H1 (cell line): ENCODE results near the gene RLBP1. TPM values are rescaled to one million over a fixed set of nuclear protein-coding genes. Genes with fewer than 3 reads are reported as not detected.

Experiments used
- CTCF ChIA-PET: fragments of 300-600 bp; sonication (Branson Sonifier 250); formaldehyde crosslinking; loops from one replicate; lab custom pipeline; 2021; ENCODE audit not compliant: partially characterized antibody; lab: Charles Lee
- POLR2A ChIA-PET: fragments of 300-600 bp; sonication (Branson Sonifier 250); formaldehyde crosslinking; loops from one replicate; lab custom pipeline; 2021; ENCODE audit warnings: inconsistent platforms; ENCODE audit not compliant: partially characterized antibody; lab: Charles Lee
- DNase-seq, 2 experiments: peaks; one replicate each; pipeline versions ENCODE4 v3.0.0 to v3.0.0-alpha.2; 2010 to 2022; ENCODE audit warnings: low spot score in 2 of 2, low read depth in 1 of 2, mixed read lengths in 1 of 2
- FAIRE-seq: peaks from 2 replicates; lab custom pipeline; 2011; peaks lifted over from hg19 to GRCh38; lab: Jason Lieb, UNC
- H2AFZ ChIP-seq: 2 replicates; pipeline ENCODE4 v1.8.1; 2012; ENCODE audit warnings: low read length, inconsistent platforms
- H2AK5ac ChIP-seq: 2 replicates; pipeline ENCODE4 v1.6.1; 2013; ENCODE audit warnings: low read depth, low read length
- H2BK120ac ChIP-seq: replicated peaks from 2 replicates; pipeline ENCODE3; 2013; ENCODE audit warnings: low read depth, low read length, inconsistent platforms
- H2BK12ac ChIP-seq: 2 replicates; pipeline ENCODE4 v1.6.1; 2013; ENCODE audit warnings: low read depth, low read length
- H2BK15ac ChIP-seq: 2 replicates; pipeline ENCODE4 v1.6.1; 2013; ENCODE audit warnings: low read length
- H2BK20ac ChIP-seq: 2 replicates; pipeline ENCODE4 v1.6.1; 2013; ENCODE audit warnings: low read length
- H2BK5ac ChIP-seq: 2 replicates; pipeline ENCODE4 v1.6.1; 2013; ENCODE audit warnings: low read depth, low read length
- H3K14ac ChIP-seq: 2 replicates; pipeline ENCODE4 v1.6.1; 2013; ENCODE audit warnings: inconsistent platforms; ENCODE audit not compliant: insufficient read length
- H3K18ac ChIP-seq: 2 replicates; pipeline ENCODE4 v1.6.1; 2013; ENCODE audit warnings: low read length; ENCODE audit errors: extremely low read depth
- H3K23ac ChIP-seq: 2 replicates; pipeline ENCODE4 v1.6.1; 2013; ENCODE audit warnings: inconsistent platforms; ENCODE audit not compliant: insufficient read length
- H3K23me2 ChIP-seq: 2 replicates; pipeline ENCODE4 v1.6.1; 2013; ENCODE audit warnings: low read depth, low read length
- H3K27ac ChIP-seq: 2 replicates; pipeline ENCODE4 v1.6.1; 2011; ENCODE audit warnings: low read depth, low read length, inconsistent platforms
- H3K27me3 ChIP-seq, 4 experiments: replicated peaks in 1 of 4; 1 replicate in 1 of 4; 2 replicates in 3 of 4; pipeline versions ENCODE4 v1.6.1 to v1.8.1; 2011 to 2013; ENCODE audit warnings: low read length in 3 of 4, mild to moderate bottlenecking in 3 of 4, inconsistent platforms in 2 of 4, mixed read lengths in 2 of 4, moderate library complexity in 1 of 4; ENCODE audit not compliant: control insufficient read depth in 3 of 4, insufficient read depth in 3 of 4; ENCODE audit errors: extremely low read depth in 1 of 4
- H3K36me3 ChIP-seq, 4 experiments: 2 replicates each; pipeline versions ENCODE4 v1.6.1 to v1.8.1; 2011 to 2013; ENCODE audit warnings: mild to moderate bottlenecking in 4 of 4, low read length in 3 of 4, moderate library complexity in 2 of 4, control low read depth in 1 of 4, inconsistent platforms in 1 of 4; ENCODE audit not compliant: insufficient read depth in 4 of 4, control insufficient read depth in 2 of 4
- H3K4ac ChIP-seq: replicated peaks from 2 replicates; pipeline ENCODE3; 2013; ENCODE audit warnings: low read length, low read depth, mixed read lengths, inconsistent platforms; ENCODE audit not compliant: insufficient read length
- H3K4me1 ChIP-seq, 4 experiments: replicated peaks in 1 of 4; 1 replicate in 1 of 4; 2 replicates in 3 of 4; pipeline versions ENCODE4 v1.6.1 to v1.8.1; 2011 to 2013; ENCODE audit warnings: low read length in 3 of 4, inconsistent platforms in 2 of 4, mixed read lengths in 1 of 4; ENCODE audit not compliant: insufficient read depth in 4 of 4, control insufficient read depth in 3 of 4
- H3K4me2 ChIP-seq, 2 experiments: 2 replicates each; pipeline versions ENCODE4 v1.6.1 to v1.8.1; 2011 to 2013; ENCODE audit warnings: low read depth in 2 of 2, low read length in 2 of 2, control low read depth in 1 of 2, inconsistent platforms in 1 of 2, mild to moderate bottlenecking in 1 of 2; ENCODE audit not compliant: insufficient read depth in 1 of 2
- H3K4me3 ChIP-seq, 4 experiments: fragments of 200-600, 300-600 bp in 1 of 4; sonication (generic), shearing (Covaris generic), sonication (Bioruptor Twin) in 1 of 4; 2 replicates each; pipeline versions ENCODE4 v1.5.1 to v1.8.1; 2011 to 2016; ENCODE audit warnings: low read length in 4 of 4, low read depth in 3 of 4, control low read depth in 2 of 4, inconsistent platforms in 2 of 4, mild to moderate bottlenecking in 2 of 4, mixed read lengths in 1 of 4, moderate library complexity in 1 of 4; ENCODE audit not compliant: insufficient read depth in 2 of 4; ENCODE audit errors: extremely low read depth in 1 of 4
- H3K56ac ChIP-seq: replicated peaks from 2 replicates; pipeline ENCODE3; 2013; ENCODE audit warnings: low read depth, mild to moderate bottlenecking, mixed read lengths, low read length, inconsistent platforms; ENCODE audit not compliant: insufficient read length
- H3K79me1 ChIP-seq: 2 replicates; pipeline ENCODE4 v1.6.1; 2013; ENCODE audit warnings: low read depth, low read length, control low read depth
- H3K79me2 ChIP-seq, 2 experiments: 2 replicates each; pipeline versions ENCODE4 v1.6.1 to v1.8.1; 2012 to 2013; ENCODE audit warnings: low read length in 2 of 2, mild to moderate bottlenecking in 2 of 2, inconsistent platforms in 1 of 2; ENCODE audit not compliant: insufficient read depth in 2 of 2, control insufficient read depth in 1 of 2
- H3K9ac ChIP-seq, 4 experiments: replicated peaks in 1 of 4; 1 replicate in 1 of 4; 2 replicates in 3 of 4; pipeline versions ENCODE4 v1.6.1 to v1.8.1; 2011 to 2013; ENCODE audit warnings: low read depth in 3 of 4, low read length in 3 of 4, control low read depth in 2 of 4, mild to moderate bottlenecking in 2 of 4, moderate library complexity in 2 of 4, inconsistent platforms in 1 of 4; ENCODE audit errors: extremely low read depth in 1 of 4
- H3K9me3 ChIP-seq, 2 experiments: 2 replicates each; pipeline versions ENCODE4 v1.6.1 to v1.8.1; 2012 to 2013; ENCODE audit warnings: mild to moderate bottlenecking in 2 of 2, moderate library complexity in 2 of 2, control low read depth in 1 of 2, inconsistent platforms in 1 of 2, low read depth in 1 of 2, low read length in 1 of 2, mixed read lengths in 1 of 2; ENCODE audit not compliant: insufficient read depth in 2 of 2
- H4K20me1 ChIP-seq, 2 experiments: replicated peaks in 1 of 2; 2 replicates each; pipeline versions ENCODE3 to v1.8.1; 2011 to 2013; ENCODE audit warnings: inconsistent platforms in 2 of 2, low read length in 2 of 2, mild to moderate bottlenecking in 1 of 2; ENCODE audit not compliant: insufficient read depth in 2 of 2, control insufficient read depth in 1 of 2
- H4K5ac ChIP-seq: 2 replicates; pipeline ENCODE4 v1.6.1; 2013; ENCODE audit warnings: low read length, low read depth, mixed read lengths, inconsistent platforms; ENCODE audit not compliant: insufficient read length
- H4K8ac ChIP-seq: 2 replicates; pipeline ENCODE4 v1.8.0; 2013; ENCODE audit warnings: mild to moderate bottlenecking, moderate library complexity, low read length, inconsistent platforms; ENCODE audit not compliant: insufficient read depth; ENCODE audit errors: extremely low read depth
- H4K91ac ChIP-seq: replicated peaks from 2 replicates; pipeline ENCODE3; 2013; ENCODE audit warnings: low read length, mixed read lengths, inconsistent platforms; ENCODE audit not compliant: insufficient read length
- BRCA1 ChIP-seq: IDR thresholded peaks from 2 replicates; pipeline ENCODE4 v1.6.1; 2012; ENCODE audit warnings: low read depth, low read length, improper control_type of control experiment
- E2F6 ChIP-seq: IDR thresholded peaks from 2 replicates; pipeline ENCODE4 v1.6.1; 2012; ENCODE audit warnings: inconsistent platforms
- EGR1 ChIP-seq: IDR thresholded peaks from 2 replicates; pipeline ENCODE4 v1.6.1; 2011; ENCODE audit warnings: low read depth, low read length, borderline replicate concordance
- KDM1A ChIP-seq: fragments of 200-600, 300-600 bp; sonication (generic); IDR thresholded peaks from 2 replicates; pipeline ENCODE4 v1.7.1; 2016; ENCODE audit warnings: mild to moderate bottlenecking, low read length, borderline replicate concordance
- KDM5A ChIP-seq: fragments of 200-600 bp; IDR thresholded peaks from 2 replicates; pipeline ENCODE4 v1.7.1; 2012; ENCODE audit warnings: mild to moderate bottlenecking, low read length, inconsistent platforms, mixed read lengths
- PHF8 ChIP-seq: fragments of 200-600 bp; sonication (generic); conservative IDR thresholded peaks from 2 replicates; pipeline ENCODE4 v1.7.1; 2012; ENCODE audit warnings: low read depth, mild to moderate bottlenecking, inconsistent platforms, low read length, moderate library complexity
- SIRT6 ChIP-seq: IDR thresholded peaks from one replicate; pipeline ENCODE4 v1.7.1; 2012; ENCODE audit warnings: low read length, inconsistent platforms
- SP1 ChIP-seq: IDR thresholded peaks from 2 replicates; pipeline ENCODE4 v1.6.1; 2011; ENCODE audit warnings: low read depth, low read length
- SUZ12 ChIP-seq: fragments of 200-600 bp; sonication (generic); IDR thresholded peaks from 2 replicates; pipeline ENCODE4 v1.6.1; 2012; ENCODE audit warnings: mild to moderate bottlenecking, inconsistent platforms, low read length, moderate library complexity, mixed read lengths
- TAF1 ChIP-seq: IDR thresholded peaks from 2 replicates; pipeline ENCODE4 v1.6.1; 2011; ENCODE audit warnings: mild to moderate bottlenecking, low read depth, low read length
- TCF12 ChIP-seq: IDR thresholded peaks from 2 replicates; pipeline ENCODE4 v1.6.1; 2011; ENCODE audit warnings: low read depth, mild to moderate bottlenecking, low read length
- WGBS, 2 experiments: shearing (Covaris generic) in 1 of 2; methylation state at CpG; one replicate each; pipeline versions ENCODE4 v1.1.6 to v1.1.7; 2013 to 2015; ENCODE audit warnings: low lambda C conversion rate in 2 of 2, mixed read lengths in 2 of 2, inconsistent platforms in 1 of 2, low coverage in 1 of 2, missing lambda C conversion rate in 1 of 2; ENCODE audit not compliant: insufficient replicate concordance in 2 of 2, insufficient coverage in 1 of 2, insufficient read length in 1 of 2; ENCODE audit errors: extremely low coverage in 1 of 2, missing lambda C conversion rate in 1 of 2; 5-methylcytosine and 5-hydroxymethylcytosine counted together
- polyA plus RNA-seq, 7 experiments: library from polyadenylated mRNA; depleted of rRNA in 3 of 7; stranded (reverse) in 5 of 7; unstranded in 2 of 7; fragments of >200 nt in 5 of 7; fragments of 200-250 nt in 2 of 7; gene quantifications; 1 replicate in 5 of 7; 2 replicates in 1 of 7; 4 replicates in 1 of 7; pipeline versions ENCODE4 v1.2.1 to v1.2.3, GENCODE V29; 2011 to 2013; ENCODE audit warnings: missing spikeins in 2 of 7, mixed read lengths in 2 of 7
- total RNA-seq: library from RNA; stranded (reverse); fragmentation: NEBNext Ultra II Directional; extraction: Animal tissue kit (Norgen Biotek cat#: 25700); gene quantifications from 2 replicates; pipeline ENCODE4 v1.2.1, GENCODE V29; 2021
- TF ChIP-seq, protein P1 (sequence below), 3 experiments: IDR thresholded peaks; 1 replicate in 2 of 3; 2 replicates in 1 of 3; pipeline versions ENCODE4 v1.5.1 to v1.6.1; 2011; ENCODE audit warnings: low read length in 3 of 3, mild to moderate bottlenecking in 3 of 3, inconsistent platforms in 2 of 3, low read depth in 1 of 3, moderate library complexity in 1 of 3; ENCODE audit not compliant: insufficient read depth in 1 of 3; ENCODE audit errors: control extremely low read depth in 1 of 3

The RLBP1 gene
- total and polyA plus RNA-seq, 2 of the 8 experiments (the other 6 are each of a cell fraction or from before 2014, with no cell fraction given), result 0.05 TPM; not detected in 1

DNA sequence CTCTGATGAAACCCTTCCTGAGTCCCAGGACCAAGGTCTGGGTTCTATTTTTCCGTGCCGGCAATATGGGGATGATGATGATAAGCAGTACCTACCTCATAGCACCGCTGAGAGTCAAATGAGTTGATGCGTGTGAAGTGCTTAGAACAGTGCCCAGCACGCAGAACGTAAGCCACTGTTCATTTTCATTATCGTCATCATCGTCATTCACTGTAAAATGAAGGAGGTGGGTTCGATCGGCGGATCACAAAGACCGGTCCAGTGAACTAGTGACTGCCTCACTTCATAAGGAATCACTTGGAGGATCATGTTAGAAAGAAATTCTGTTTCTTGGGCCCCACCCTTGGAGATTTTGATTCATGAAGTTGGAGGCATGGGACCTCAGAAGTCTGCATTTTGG, 44.3 kb downstream of the RLBP1 start:
- no peaks in the 10 kb centered on the region for H3K9me3 ChIP-seq
- DNase-seq, result no peak
- no peak overlapping the region for H2BK120ac ChIP-seq
- no peak overlapping the region for H3K4me2 ChIP-seq
- no peak overlapping the region for H3K9ac ChIP-seq
- no peak overlapping the region for H4K5ac ChIP-seq
- WGBS, 2 experiments, result 91% methylated on average over 12 of the region's 12 CpGs; no CpG with 5 or more reads in 1 of the 2 experiments
- no peak overlapping the region for H2BK12ac ChIP-seq
- no peaks in the 10 kb centered on the region; the same call in 1 of the 2 replicates for H3K23me2 ChIP-seq
- H3K18ac ChIP-seq, result no peak overlapping the region
- FAIRE-seq, result no peak
- no peak overlapping the region for H3K4ac ChIP-seq
- H3K14ac ChIP-seq, result no peak overlapping the region
- no peak overlapping the region for H2BK15ac ChIP-seq
- H4K91ac ChIP-seq, result no peak overlapping the region
- ChIA-PET POLR2A (interaction anchor here (1.2 to 1.8 kb wide), 2 partner anchors 9 to 22 kb away, joined by 4 read pairs; no protein-coding TSS in a partner anchor), CTCF (interaction anchor here (0.6 to 10.5 kb wide), 34 partner anchors 9 to 303 kb away, joined by 3 to 198 read pairs (median 6); no protein-coding TSS in a partner anchor)
- no peaks in the 10 kb centered on the region for H3K79me2 ChIP-seq
- H3K36me3 ChIP-seq, result peaks cover 0 to 3% (median 0%) of the 10 kb centered on the region in 4 experiments; a peak in 1 of 8 replicates
- no peaks in the 10 kb centered on the region for H3K27me3 ChIP-seq
- no peak overlapping the region for H2BK5ac ChIP-seq
- H3K27ac ChIP-seq, result no peak overlapping the region
- H2AFZ ChIP-seq, result no peak overlapping the region
- H2AK5ac ChIP-seq, result no peak overlapping the region
- H3K79me1 ChIP-seq, result no peaks in the 10 kb centered on the region
- no peak overlapping the region for H3K56ac ChIP-seq
- no peaks in the 10 kb centered on the region for H4K20me1 ChIP-seq
- no peak overlapping the region for H3K4me3 ChIP-seq
- H2BK20ac ChIP-seq, result no peak overlapping the region
- no peaks in the 10 kb centered on the region for H3K4me1 ChIP-seq
- no peak overlapping the region for H3K23ac ChIP-seq
- H4K8ac ChIP-seq, result no peak overlapping the region
- TF ChIP-seq KDM5A (no peak), SP1 (no peak), BRCA1 (no peak), SUZ12 (no peak), KDM1A (no peak), EGR1 (no peak), TAF1 (no peak), E2F6 (no peak), SIRT6 (no peak), TCF12 (no peak), PHF8 (no peak)
- TF ChIP-seq, protein P1, sequence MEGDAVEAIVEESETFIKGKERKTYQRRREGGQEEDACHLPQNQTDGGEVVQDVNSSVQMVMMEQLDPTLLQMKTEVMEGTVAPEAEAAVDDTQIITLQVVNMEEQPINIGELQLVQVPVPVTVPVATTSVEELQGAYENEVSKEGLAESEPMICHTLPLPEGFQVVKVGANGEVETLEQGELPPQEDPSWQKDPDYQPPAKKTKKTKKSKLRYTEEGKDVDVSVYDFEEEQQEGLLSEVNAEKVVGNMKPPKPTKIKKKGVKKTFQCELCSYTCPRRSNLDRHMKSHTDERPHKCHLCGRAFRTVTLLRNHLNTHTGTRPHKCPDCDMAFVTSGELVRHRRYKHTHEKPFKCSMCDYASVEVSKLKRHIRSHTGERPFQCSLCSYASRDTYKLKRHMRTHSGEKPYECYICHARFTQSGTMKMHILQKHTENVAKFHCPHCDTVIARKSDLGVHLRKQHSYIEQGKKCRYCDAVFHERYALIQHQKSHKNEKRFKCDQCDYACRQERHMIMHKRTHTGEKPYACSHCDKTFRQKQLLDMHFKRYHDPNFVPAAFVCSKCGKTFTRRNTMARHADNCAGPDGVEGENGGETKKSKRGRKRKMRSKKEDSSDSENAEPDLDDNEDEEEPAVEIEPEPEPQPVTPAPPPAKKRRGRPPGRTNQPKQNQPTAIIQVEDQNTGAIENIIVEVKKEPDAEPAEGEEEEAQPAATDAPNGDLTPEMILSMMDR (IDR thresholded peaks at IDR 0.05; ENCODE audit: control extremely low read depth in 1 of 3, insufficient read depth in 1 of 3, low read depth in 1 of 3, low read length in 3 of 3), result no peak
